ENCODE data around the gene MAP3K8.

Gene MAP3K8

GRCh38 chr10:30389543-30389942 lies 44.4 kb upstream of the MAP3K8 start:
- TF ChIP-seq TAF1 (IDR thresholded peaks at IDR 0.05; ENCODE audit: borderline replicate concordance, insufficient read depth, low read length) (no peak), REST (IDR thresholded peaks at IDR 0.05; ENCODE audit: insufficient read depth in 1 of 2, low read depth in 2 of 2, low read length in 2 of 2) (no peak)

- TF ChIP-seq SIN3A (IDR thresholded peaks at IDR 0.05; ENCODE audit: borderline replicate concordance, insufficient read depth, low read length) (no peak), FOXP2 (optimal IDR thresholded peaks at IDR 0.05; ENCODE audit: borderline replicate concordance, extremely low read depth, extremely low read length, insufficient read depth) (no peak), TAF1 (IDR thresholded peaks at IDR 0.05; ENCODE audit: borderline replicate concordance, insufficient read depth, low read length) (no peak), REST (IDR thresholded peaks at IDR 0.05; ENCODE audit: insufficient read depth in 1 of 2, low read depth in 2 of 2, low read length in 2 of 2) (no peak), POLR2AphosphoS5 (IDR thresholded peaks at IDR 0.05; ENCODE audit: low read depth, low read length) (no peak)
These were observed 43.8 kb upstream of the MAP3K8 start for GRCh38 chr10:30390207-30390606.

- no peak for TF ChIP-seq POLR2AphosphoS5 (IDR thresholded peaks at IDR 0.05; ENCODE audit: low read depth, low read length)
- no peak for TF ChIP-seq REST (IDR thresholded peaks at IDR 0.05; ENCODE audit: insufficient read depth in 1 of 2, low read depth in 2 of 2, low read length in 2 of 2)
- TF ChIP-seq SIN3A (IDR thresholded peaks at IDR 0.05; ENCODE audit: borderline replicate concordance, insufficient read depth, low read length) = no peak
- no peak for TF ChIP-seq FOXP2 (optimal IDR thresholded peaks at IDR 0.05; ENCODE audit: borderline replicate concordance, extremely low read depth, extremely low read length, insufficient read depth)
- TF ChIP-seq TAF1 (IDR thresholded peaks at IDR 0.05; ENCODE audit: borderline replicate concordance, insufficient read depth, low read length) = no peak
These were observed 42.7 kb upstream of the MAP3K8 start for GRCh38 chr10:30391266-30391665.

GRCh38 chr10:30392564-30392990 lies 41.4 kb upstream of the MAP3K8 start:
- TF ChIP-seq TAF1 (IDR thresholded peaks at IDR 0.05; ENCODE audit: borderline replicate concordance, insufficient read depth, low read length) = no peak
- no peak for TF ChIP-seq POLR2AphosphoS5 (IDR thresholded peaks at IDR 0.05; ENCODE audit: low read depth, low read length)
- TF ChIP-seq FOXP2 (optimal IDR thresholded peaks at IDR 0.05; ENCODE audit: borderline replicate concordance, extremely low read depth, extremely low read length, insufficient read depth) = peak; percentile 31

GRCh38 chr10:30396293-30396692 lies 37.7 kb upstream of the MAP3K8 start:
- TF ChIP-seq FOXP2 (optimal IDR thresholded peaks at IDR 0.05; ENCODE audit: borderline replicate concordance, extremely low read depth, extremely low read length, insufficient read depth) = no peak
- TF ChIP-seq POLR2AphosphoS5 (IDR thresholded peaks at IDR 0.05; ENCODE audit: low read depth, low read length) = no peak
- TF ChIP-seq TAF1 (IDR thresholded peaks at IDR 0.05; ENCODE audit: borderline replicate concordance, insufficient read depth, low read length) = no peak
- TF ChIP-seq SIN3A (IDR thresholded peaks at IDR 0.05; ENCODE audit: borderline replicate concordance, insufficient read depth, low read length) = no peak
- TF ChIP-seq REST (IDR thresholded peaks at IDR 0.05; ENCODE audit: insufficient read depth in 1 of 2, low read depth in 2 of 2, low read length in 2 of 2) = no peak
